HG03045 (cell line): Measurements from ENCODE around the gene RNF187.

Experiments used
- ATAC-seq: cut with Tn5 transposase; IDR thresholded peaks from one replicate; pipeline ENCODE4 v1.9.1; 2021; ENCODE audit warnings: mild to moderate bottlenecking, moderate library complexity; ENCODE audit not compliant: unreplicated experiment

Gene RNF187

GRCh38 chr1:228507961-228508652 is 20.9 kb downstream of the RNF187 start:
- ATAC-seq, result no peak

- ATAC-seq, result no peak
Measured at GRCh38 chr1:228508840-228509415, 21.7 kb downstream of the RNF187 start.

- no peak for ATAC-seq
Measured at GRCh38 chr1:228510101-228510802, 23.1 kb downstream of the RNF187 start.

- no peak for ATAC-seq
Measured at GRCh38 chr1:228510803-228511413, 23.7 kb downstream of the RNF187 start.

- no peak for ATAC-seq
Measured at GRCh38 chr1:228511546-228512445, 24.6 kb downstream of the RNF187 start.

GRCh38 chr1:228512781-228513198 is 25.6 kb downstream of the RNF187 start:
- ATAC-seq, result no peak

- no peak for ATAC-seq
Measured at GRCh38 chr1:228513236-228513900, 26.2 kb downstream of the RNF187 start.

GRCh38 chr1:228514421-228514820 is 27.2 kb downstream of the RNF187 start:
- no peak for ATAC-seq

GRCh38 chr1:228515200-228515834 is 28.1 kb downstream of the RNF187 start:
- ATAC-seq, result no peak

GRCh38 chr1:228517655-228518054 is 30.5 kb downstream of the RNF187 start:
- ATAC-seq, result no peak

- no peak for ATAC-seq
Measured at GRCh38 chr1:228527596-228527995, 40.4 kb downstream of the RNF187 start.

GRCh38 chr1:228528612-228529011 is 41.4 kb downstream of the RNF187 start:
- ATAC-seq, result no peak

GRCh38 chr1:228530086-228530758 is 43.0 kb downstream of the RNF187 start:
- ATAC-seq, result no peak

GRCh38 chr1:228530951-228531731 is 44.0 kb downstream of the RNF187 start:
- ATAC-seq, result no peak

GRCh38 chr1:228538831-228539230 is 51.6 kb downstream of the RNF187 start:
- no peak for ATAC-seq

GRCh38 chr1:228540161-228540917 is 53.2 kb downstream of the RNF187 start:
- no peak for ATAC-seq

- no peak for ATAC-seq
Measured at GRCh38 chr1:228541725-228542124, 54.5 kb downstream of the RNF187 start.

GRCh38 chr1:228542376-228542775 is 55.2 kb downstream of the RNF187 start:
- no peak for ATAC-seq
